ENCODE results near the gene CELF5.
"Not testable (repeated sequence)": the region's sequence is repeated elsewhere in the genome, so short reads cannot be mapped to it uniquely, and the experiment has no call there.

Gene CELF5

GRCh38 chr19:3208317-3209207 is 15.9 kb upstream of the CELF5 start:
- DNase-seq, result no peak

GRCh38 chr19:3210347-3211017 is 14.0 kb upstream of the CELF5 start:
- no peak for DNase-seq

GRCh38 chr19:3211191-3211590 is 13.3 kb upstream of the CELF5 start:
- no peak for DNase-seq

- DNase-seq, result no peak
Observed at GRCh38 chr19:3213159-3213558, 11.3 kb upstream of the CELF5 start.

- no peak for DNase-seq
Observed at GRCh38 chr19:3216874-3217273, 7.6 kb upstream of the CELF5 start.

GRCh38 chr19:3220576-3220975 is 3.9 kb upstream of the CELF5 start:
- no peak for DNase-seq

- DNase-seq, result not testable (repeated sequence)
Observed at GRCh38 chr19:3221576-3221975, 2.9 kb upstream of the CELF5 start.

GRCh38 chr19:3222709-3223108 is 1.8 kb upstream of the CELF5 start:
- no peak for DNase-seq

- no peak for DNase-seq
Observed at GRCh38 chr19:3225169-3225485, 666 bp downstream of the CELF5 start.

- no peak for DNase-seq
Observed at GRCh38 chr19:3225677-3226093, 1.2 kb downstream of the CELF5 start.

- no peak for DNase-seq
Observed at GRCh38 chr19:3227054-3227626, 2.7 kb downstream of the CELF5 start.

GRCh38 chr19:3229346-3229743 is 4.9 kb downstream of the CELF5 start:
- no peak for DNase-seq

- DNase-seq, result no peak
Observed at GRCh38 chr19:3229888-3230496, 5.5 kb downstream of the CELF5 start.

GRCh38 chr19:3231288-3231687 is 6.8 kb downstream of the CELF5 start:
- no peak for DNase-seq

- DNase-seq, result no peak
Observed at GRCh38 chr19:3233116-3233515, 8.7 kb downstream of the CELF5 start.

- DNase-seq, result no peak
Observed at GRCh38 chr19:3233831-3234230, 9.4 kb downstream of the CELF5 start.

GRCh38 chr19:3234800-3235199 is 10.3 kb downstream of the CELF5 start:
- no peak for DNase-seq

GRCh38 chr19:3235604-3236003 is 11.1 kb downstream of the CELF5 start:
- DNase-seq, result not testable (repeated sequence)

GRCh38 chr19:3236272-3236671 is 11.8 kb downstream of the CELF5 start:
- no peak for DNase-seq

- no peak for DNase-seq
Observed at GRCh38 chr19:3238066-3238561, 13.7 kb downstream of the CELF5 start.

- DNase-seq, result no peak
Observed at GRCh38 chr19:3239367-3239766, 14.9 kb downstream of the CELF5 start.

GRCh38 chr19:3243819-3244700 is 19.6 kb downstream of the CELF5 start:
- DNase-seq, result no peak

Measured in NCI-H774 (cell line).